HUES6 (cell line): ENCODE data around the gene PEMT.

Source experiments
- H3K27ac ChIP-seq: 2 replicates; pipeline ENCODE4 v1.7.0; 2013; ENCODE audit warnings: low read depth, mild to moderate bottlenecking, low read length, inconsistent platforms
- H3K27me3 ChIP-seq: 2 replicates; pipeline ENCODE4 v1.6.1; 2013; ENCODE audit warnings: low read length; ENCODE audit not compliant: control insufficient read depth, insufficient read depth
- H3K36me3 ChIP-seq: 2 replicates; pipeline ENCODE4 v1.6.1; 2013; ENCODE audit warnings: low read length; ENCODE audit not compliant: control insufficient read depth, insufficient read depth
- H3K4me1 ChIP-seq: 2 replicates; pipeline ENCODE4 v1.6.1; 2013; ENCODE audit warnings: low read length; ENCODE audit not compliant: control insufficient read depth, insufficient read depth
- H3K4me3 ChIP-seq: 2 replicates; pipeline ENCODE4 v1.5.1; 2013; ENCODE audit warnings: low read depth, low read length
- H3K9ac ChIP-seq: one replicate; pipeline ENCODE4 v1.6.1; 2013; ENCODE audit warnings: mild to moderate bottlenecking, low read length
- H3K9me3 ChIP-seq: 2 replicates; pipeline ENCODE4 v1.6.1; 2013; ENCODE audit warnings: low read depth, low read length; ENCODE audit not compliant: control insufficient read depth, insufficient read depth

PEMT gene

DNA sequence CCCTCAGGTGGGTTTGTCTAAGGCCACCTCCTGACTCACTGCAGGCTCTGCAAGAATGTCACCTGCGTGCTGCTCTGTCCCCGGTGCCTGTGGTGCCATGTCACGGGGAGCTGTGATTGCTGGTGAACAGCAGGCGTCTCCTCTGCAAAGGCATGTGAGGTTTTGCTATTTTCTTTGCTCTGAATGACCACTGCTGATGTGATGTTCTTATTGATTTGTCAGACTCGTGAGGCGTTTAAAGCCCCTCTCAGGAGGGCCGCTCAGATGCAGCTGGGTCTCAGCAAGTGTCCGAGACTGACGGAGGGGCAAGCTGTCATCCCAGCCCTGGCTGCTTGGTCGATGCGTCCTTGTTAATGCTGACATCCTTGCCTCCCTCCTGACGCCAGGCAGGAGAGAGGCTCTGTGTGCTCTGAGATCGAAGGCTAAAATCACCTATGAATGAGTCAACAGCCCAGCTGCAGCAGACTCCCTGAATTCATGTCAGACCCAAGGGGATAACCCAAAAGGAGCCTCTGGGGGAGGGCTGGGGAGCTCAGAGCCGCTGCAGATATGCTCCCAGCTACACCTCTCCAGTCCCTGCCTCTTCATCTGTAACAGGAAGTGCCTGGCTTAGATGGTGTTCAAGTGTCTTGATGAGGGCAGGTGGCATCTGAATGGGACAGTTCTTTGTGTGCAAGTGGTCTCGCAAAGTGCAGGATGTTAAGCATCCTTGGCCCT, 11.8 kb upstream of the PEMT start:
- no peaks in the 10 kb centered on the region for H3K27me3 ChIP-seq
- H3K4me3 ChIP-seq, result no peak overlapping the region
- H3K9ac ChIP-seq, result no peak overlapping the region
- H3K9me3 ChIP-seq, result no peaks in the 10 kb centered on the region
- H3K27ac ChIP-seq, result no peak overlapping the region
- peaks cover 9% of the 10 kb centered on the region; the same call in 1 of the 2 replicates for H3K4me1 ChIP-seq
- no peaks in the 10 kb centered on the region for H3K36me3 ChIP-seq

DNA sequence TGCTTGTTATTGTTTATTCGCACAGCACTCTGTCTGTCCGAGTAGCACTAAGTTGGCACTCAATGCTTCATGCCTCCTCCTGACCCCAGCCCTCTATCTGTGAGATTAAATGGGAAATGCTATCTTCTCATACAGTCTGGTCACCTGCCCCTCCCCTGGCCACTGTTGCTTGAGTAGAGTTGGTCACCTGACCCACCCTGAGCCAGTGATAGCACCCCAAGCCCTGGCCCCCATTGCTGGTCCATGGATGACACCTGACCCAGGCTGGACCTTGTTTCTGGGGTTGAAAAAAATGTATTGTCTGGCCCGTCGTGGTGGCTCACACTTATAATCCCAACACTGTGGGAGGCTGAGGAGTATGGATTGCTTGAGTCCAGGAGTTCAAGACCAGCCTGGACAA, 8.5 kb upstream of the PEMT start:
- no peak overlapping the region for H3K9ac ChIP-seq
- H3K4me1 ChIP-seq, result peaks cover 9% of the 10 kb centered on the region; the same call in 1 of the 2 replicates
- no peaks in the 10 kb centered on the region for H3K27me3 ChIP-seq
- no peaks in the 10 kb centered on the region for H3K9me3 ChIP-seq
- no peaks in the 10 kb centered on the region for H3K36me3 ChIP-seq
- no peak overlapping the region for H3K27ac ChIP-seq
- H3K4me3 ChIP-seq, result no peak overlapping the region

DNA sequence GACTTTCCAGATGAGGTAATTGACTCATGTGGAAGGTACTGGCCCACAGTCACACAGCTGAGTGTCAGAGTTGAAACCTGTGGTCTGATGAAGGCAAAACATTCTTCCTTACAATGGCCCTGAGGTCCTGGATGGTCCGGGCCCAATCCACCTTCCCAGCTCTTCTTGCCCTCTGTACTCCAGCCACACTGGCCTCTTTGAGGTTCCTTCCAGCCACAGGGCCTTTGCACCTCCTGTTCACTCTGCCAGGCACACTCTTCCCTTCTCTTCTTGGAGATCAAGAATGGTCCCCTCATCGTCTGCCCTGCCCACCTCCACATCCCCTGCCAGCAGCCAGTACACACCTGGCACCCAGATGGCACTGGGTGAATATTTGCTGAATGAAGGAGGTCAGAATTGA, 6.5 kb upstream of the PEMT start:
- H3K9ac ChIP-seq, result no peak overlapping the region
- H3K4me1 ChIP-seq, result peaks cover 1% of the 10 kb centered on the region
- no peaks in the 10 kb centered on the region for H3K9me3 ChIP-seq
- no peak overlapping the region for H3K27ac ChIP-seq
- H3K4me3 ChIP-seq, result no peak overlapping the region
- no peaks in the 10 kb centered on the region for H3K27me3 ChIP-seq
- no peaks in the 10 kb centered on the region for H3K36me3 ChIP-seq

DNA sequence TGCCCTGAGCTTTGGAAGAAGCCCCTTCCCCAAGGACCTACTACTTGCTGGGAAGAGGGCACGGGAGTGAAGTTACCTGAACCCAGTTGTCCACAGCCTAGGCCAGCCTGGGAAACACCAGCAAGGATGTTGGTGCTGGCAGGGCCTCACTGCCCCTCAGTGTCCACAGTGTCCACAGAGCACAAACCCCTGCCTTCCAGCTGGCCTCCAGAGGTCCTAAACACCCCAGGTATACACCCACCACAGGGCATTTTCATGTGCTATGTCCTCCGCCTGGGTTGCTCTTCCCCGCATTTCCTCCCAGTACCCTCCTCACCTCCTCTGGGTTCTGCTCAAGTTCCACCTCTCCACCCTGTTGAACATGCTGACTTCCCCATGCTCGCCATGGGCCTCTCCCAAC, 4.2 kb upstream of the PEMT start:
- H3K9ac ChIP-seq, result no peak overlapping the region
- H3K4me1 ChIP-seq, result peaks cover 4% of the 10 kb centered on the region
- H3K36me3 ChIP-seq, result no peaks in the 10 kb centered on the region
- H3K4me3 ChIP-seq, result no peak overlapping the region
- H3K9me3 ChIP-seq, result no peaks in the 10 kb centered on the region
- H3K27me3 ChIP-seq, result no peaks in the 10 kb centered on the region
- no peak overlapping the region for H3K27ac ChIP-seq

DNA sequence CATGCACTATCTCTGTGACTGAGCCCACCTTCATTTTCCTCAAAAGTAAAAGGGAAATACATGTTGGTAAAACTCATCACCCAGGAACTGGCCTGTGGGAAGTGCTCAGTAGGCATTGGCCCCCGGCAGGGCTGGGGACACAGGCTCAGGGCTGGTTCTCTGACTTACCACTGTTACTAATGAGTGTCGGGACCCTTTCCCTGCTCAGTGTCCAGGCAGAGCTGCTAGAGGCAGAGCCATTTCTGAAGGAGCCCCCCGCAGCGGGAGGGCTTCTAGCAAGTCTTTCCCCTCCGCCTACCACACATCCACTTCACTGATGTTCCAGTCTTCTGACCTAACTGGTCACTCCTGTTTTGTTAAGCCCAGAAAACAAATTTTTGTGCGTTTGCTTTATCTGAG, 1.7 kb upstream of the PEMT start:
- H3K27me3 ChIP-seq, result no peaks in the 10 kb centered on the region
- H3K4me1 ChIP-seq, result peaks cover 13% of the 10 kb centered on the region
- H3K9me3 ChIP-seq, result no peaks in the 10 kb centered on the region
- no peak overlapping the region for H3K27ac ChIP-seq
- peak overlapping the region; percentile 17 for H3K9ac ChIP-seq
- H3K36me3 ChIP-seq, result no peaks in the 10 kb centered on the region
- peak overlapping the region; percentile 85 for H3K4me3 ChIP-seq

DNA sequence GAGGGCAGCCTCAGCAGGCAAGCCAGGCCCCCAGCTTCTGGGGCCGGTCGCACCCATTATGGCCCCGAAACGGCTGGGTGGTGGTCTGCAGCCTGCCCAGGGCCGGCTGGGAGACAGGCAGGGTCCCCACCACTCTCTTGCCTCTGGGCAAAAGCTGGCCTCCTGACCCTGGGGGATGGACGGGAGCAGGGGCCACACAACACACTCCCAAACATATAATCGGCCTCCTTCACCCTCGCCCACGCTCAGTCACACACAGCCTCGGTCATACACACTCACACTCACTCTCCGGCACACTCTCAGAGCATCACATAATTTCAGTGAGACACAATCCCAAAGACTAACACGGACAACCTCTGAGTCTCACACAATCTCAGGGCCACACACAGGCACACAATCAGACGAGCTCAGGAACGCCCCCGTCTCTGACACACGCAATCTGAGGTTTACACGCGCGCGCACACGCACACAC, 589 bp downstream of the PEMT start:
- H3K4me1 ChIP-seq, result peaks cover 13% of the 10 kb centered on the region
- peak overlapping the region; percentile 90 for H3K9ac ChIP-seq
- H3K27me3 ChIP-seq, result no peaks in the 10 kb centered on the region
- H3K9me3 ChIP-seq, result no peaks in the 10 kb centered on the region
- H3K4me3 ChIP-seq, result peak overlapping the region; percentile 85
- H3K36me3 ChIP-seq, result no peaks in the 10 kb centered on the region
- peak overlapping the region; percentile 86; the same call in 1 of the 2 replicates for H3K27ac ChIP-seq

DNA sequence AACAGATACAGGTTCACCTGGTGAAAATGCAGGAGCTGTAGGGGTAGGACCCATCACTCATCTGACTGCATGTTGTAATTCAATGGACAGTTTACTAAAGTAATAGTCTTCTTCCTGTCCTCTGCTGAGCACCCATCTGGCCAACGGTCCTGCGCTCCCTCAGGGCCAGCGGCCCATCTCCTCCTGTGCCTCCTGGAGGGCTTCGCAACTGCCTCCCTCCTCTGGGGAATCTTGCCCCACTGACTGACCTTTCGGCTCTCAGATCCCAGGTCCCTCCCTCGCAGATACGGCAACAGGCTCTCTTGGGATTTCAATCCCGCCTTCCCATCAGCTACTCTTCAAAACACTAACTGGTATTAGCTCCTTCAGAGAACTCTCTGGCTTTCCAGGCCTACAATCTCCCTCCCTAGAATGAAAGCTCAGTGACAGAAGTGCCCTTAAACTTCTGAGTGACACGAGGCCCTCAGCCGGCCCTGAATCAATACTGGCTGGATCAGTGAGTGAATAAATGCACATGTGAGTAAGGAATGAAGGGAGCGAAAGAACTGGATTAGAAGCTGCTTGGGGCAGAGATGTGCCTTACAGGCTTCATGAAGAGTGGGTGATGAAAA, 1.3 kb downstream of the PEMT start:
- Histone ChIP-seq H3K27me3 (no peaks in the 10 kb centered on the region), H3K4me1 (peaks cover 13% of the 10 kb centered on the region), H3K9ac (peak overlapping the region; percentile 90), H3K9me3 (no peaks in the 10 kb centered on the region), H3K27ac (no peak overlapping the region), H3K4me3 (peak overlapping the region; percentile 85), H3K36me3 (no peaks in the 10 kb centered on the region)

DNA sequence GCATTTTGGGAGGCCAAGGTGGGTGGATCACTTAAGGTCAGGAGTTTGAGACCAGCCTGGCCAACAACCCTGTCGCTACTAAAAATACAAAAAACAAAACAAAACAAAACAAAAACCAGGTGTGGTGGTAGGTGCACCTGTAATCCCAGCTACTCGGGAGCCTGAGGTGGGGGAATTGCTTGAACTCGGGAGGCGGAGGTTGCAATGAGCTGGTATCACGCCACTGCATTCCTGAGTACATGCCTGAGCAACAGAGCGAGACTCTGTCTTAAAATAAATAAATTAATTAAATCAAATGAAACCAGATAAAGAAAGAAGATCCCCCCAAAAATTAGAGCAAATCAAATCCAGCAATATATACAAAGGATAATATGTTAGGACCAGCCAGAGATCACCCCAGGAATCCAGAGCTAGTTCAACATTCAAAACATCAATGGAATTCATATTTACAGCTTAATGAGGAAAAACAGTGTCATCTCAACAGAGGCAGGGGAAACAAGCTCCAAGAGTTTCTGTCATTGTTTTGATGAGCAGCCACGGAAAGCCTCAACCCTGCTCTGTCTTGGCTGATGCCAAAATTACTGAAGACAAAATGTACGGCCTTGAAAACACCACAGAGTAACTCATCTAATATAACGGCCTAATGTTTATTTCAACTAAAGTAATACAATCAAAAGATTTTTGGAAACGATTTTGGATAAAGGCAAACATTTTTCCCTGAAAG, 3.7 kb downstream of the PEMT start:
- Histone ChIP-seq H3K9ac (no peak overlapping the region), H3K4me1 (peaks cover 10% of the 10 kb centered on the region), H3K4me3 (no peak overlapping the region), H3K27me3 (no peaks in the 10 kb centered on the region), H3K36me3 (no peaks in the 10 kb centered on the region), H3K27ac (no peak overlapping the region), H3K9me3 (no peaks in the 10 kb centered on the region)

DNA sequence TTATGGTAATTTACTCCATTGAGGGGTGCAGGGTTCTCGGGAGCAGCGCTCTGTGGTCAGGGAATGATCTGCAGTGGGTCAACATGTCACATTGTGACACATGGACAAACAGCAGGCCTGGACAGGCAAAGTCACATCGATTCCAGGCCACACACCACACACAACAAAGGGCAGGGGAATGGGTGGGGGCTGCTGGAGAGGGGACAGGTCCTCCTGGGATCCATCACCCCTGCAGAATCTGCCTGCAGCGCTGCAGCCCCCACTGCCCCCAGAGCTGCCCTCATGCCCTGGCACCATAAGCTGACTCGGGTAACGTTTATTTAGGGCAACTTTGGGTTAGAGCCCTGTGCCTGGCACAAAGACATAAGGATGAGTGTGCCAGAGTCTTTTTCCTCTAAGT, 9.1 kb downstream of the PEMT start:
- no peak overlapping the region for H3K27ac ChIP-seq
- H3K27me3 ChIP-seq, result no peaks in the 10 kb centered on the region
- H3K9ac ChIP-seq, result no peak overlapping the region
- no peak overlapping the region for H3K4me3 ChIP-seq
- H3K4me1 ChIP-seq, result peaks cover 18% of the 10 kb centered on the region; the same call in 1 of the 2 replicates
- H3K9me3 ChIP-seq, result no peaks in the 10 kb centered on the region
- no peaks in the 10 kb centered on the region for H3K36me3 ChIP-seq

DNA sequence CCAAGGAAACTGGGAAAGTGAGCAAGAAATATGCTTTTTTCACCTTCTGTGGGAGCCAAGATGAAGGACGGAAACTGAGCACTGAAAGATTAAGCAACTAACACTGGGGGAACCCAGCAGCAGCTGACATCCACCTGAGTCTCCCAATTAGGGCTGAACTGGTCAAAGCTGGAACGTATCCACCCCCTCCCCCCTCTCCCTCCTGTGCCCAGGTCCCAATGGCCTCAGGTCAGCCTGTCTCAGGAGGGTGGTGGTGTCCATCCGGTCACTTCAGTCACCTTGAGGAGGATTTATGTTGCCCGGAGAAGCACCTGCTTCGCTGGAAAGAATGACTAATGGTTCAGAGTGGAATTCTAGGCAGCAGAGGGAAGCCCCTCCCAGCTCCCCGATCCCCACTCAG, 10.0 kb downstream of the PEMT start:
- Histone ChIP-seq H3K4me3 (no peak overlapping the region), H3K36me3 (peaks cover 3% of the 10 kb centered on the region), H3K4me1 (peaks cover 18% of the 10 kb centered on the region; the same call in 1 of the 2 replicates), H3K27ac (no peak overlapping the region), H3K27me3 (no peaks in the 10 kb centered on the region), H3K9me3 (no peaks in the 10 kb centered on the region), H3K9ac (no peak overlapping the region)
